ENCODE results near the gene MAJIN.
"Not testable (repeated sequence)": the region's sequence is repeated elsewhere in the genome, so short reads cannot be mapped to it uniquely, and the experiment has no call there.

Gene MAJIN

DNA sequence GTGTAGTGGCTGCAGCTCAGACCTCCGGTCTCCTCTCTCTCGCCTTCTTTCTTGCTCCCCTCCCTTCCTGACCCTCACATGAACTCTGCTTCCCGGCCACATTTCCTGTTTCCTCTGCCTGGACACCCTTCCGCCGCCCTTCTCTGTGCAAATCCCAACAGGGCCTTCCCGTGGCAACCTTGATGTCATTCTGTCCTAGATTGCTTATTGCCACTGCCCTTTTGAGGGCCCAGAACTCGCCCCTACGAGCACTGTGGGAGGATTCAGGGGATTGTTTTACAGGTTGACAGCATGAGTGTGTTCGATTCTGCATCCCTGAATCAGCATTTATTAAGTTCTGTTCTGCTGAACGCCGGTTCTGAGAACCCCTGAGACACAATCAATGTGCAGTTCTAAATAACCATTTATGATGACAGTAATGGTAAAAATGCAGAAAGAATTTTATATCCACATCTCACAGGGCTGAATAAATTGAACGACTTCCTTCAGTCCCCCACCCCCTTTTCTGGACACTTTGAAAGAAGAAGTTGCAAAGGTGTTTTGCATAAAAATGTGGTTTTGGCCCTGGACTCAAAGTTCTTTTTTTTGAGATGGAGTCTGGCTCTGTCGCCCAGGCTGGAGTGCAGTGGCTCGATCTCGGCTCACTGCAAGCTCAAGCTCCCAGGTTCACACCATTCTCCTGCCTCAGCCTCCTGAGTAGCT, 18.5 kb upstream of the MAJIN start:
- no peak for DNase-seq (ENCODE audit: low read depth in 2 of 2)

DNA sequence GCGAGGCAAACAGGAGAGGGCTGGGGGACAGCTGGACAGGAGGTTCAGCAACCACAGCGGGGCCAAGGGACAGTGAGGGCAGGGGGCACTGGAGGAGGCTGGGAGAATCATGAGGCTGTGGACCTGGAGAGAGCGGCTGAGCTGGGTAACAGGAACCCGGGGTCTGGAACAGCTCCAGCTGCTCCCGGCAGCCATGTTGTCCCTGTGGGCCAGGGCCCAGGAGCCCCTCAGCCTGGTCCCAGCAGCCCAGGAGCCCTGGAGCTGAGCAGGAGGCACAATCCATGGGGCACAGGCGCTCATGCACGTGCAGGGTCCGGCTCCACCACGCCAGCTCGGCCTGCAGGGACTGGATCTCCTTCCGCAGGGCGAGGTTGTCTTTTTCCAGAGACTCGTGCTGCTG, 17.5 kb upstream of the MAJIN start:
- no peak for DNase-seq (ENCODE audit: low read depth in 2 of 2)

DNA sequence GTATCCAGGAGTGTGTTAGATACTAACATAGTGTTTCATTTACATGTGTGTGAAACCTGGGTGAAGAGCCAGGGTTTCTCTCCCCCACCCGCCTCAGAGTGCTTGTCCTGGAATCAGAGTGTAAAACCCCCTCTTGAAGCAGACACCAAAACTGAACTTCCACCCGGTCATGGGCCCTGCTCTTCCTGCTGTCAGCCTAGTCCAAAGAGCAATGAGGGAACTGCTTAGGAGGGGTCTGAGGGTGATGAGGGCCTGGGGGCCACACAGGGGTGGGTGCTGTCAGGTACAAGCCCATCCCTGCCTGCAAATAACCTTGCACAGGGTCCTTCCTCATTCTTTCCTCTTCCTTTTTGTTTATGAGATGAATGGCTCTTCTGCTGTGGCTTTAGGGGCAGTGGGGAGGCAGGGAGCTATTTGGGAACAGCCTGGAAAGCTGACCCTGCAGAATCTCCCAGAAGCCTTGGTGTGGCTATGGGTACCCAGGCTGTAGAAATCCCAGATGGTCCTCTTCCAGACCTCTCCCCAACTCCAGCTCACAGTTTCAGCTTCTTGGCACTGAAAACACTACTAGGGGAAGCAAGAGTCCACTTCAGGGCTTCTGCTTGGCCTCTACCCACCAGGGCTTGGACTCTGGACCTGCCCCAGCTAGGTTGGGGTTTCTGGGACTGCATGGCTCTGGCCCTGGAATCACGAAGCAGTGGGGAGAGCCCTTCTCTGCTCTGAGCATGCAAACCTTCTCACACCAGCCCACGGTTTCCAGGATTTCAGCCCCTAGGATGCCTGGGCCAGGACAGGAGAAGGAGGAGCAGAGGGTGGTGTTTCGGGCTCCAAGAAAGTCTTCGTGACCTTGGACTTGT, 16.3 kb upstream of the MAJIN start:
- DNase-seq (ENCODE audit: low read depth in 2 of 2), result no peak

DNA sequence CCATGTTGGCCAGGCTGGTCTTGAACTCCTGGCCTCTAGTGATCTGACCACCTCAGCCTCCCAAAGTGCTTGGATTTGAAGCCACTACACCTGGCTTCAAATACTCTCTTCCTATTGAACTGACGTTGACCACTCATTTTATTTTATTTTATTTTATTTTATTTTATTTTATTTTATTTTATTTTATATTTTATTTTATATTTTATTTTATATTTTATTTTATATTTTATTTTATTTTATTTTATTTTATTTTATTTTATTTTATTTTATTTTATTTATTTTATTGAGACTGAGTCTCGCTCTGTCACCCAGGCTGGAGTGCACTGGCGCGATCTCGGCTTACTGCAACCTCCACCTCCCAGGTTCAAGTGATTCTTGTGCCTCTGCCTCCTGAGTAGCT, 11.4 kb upstream of the MAJIN start:
- not testable (repeated sequence) for DNase-seq (ENCODE audit: low read depth in 2 of 2)

DNA sequence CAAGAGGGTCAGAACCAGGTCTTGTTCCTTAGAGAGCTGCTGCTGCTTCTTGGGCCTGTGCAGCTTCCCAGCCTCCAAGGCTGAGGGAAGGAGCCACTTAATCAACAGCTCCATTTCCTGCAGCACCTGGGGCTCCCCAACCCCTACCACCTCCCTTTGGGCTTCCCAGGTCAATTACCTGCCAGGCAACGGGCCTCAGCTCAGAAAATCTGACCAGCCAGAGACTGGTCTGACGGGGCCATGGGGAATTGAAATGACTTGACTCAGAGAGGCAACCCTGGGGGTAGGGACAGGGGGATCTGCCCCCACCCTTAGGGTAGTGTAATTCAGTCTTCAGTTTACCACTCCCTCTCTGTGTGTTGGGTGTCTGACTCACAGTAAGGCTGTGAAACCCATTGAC, 4.7 kb upstream of the MAJIN start:
- no peak for DNase-seq (ENCODE audit: low read depth in 2 of 2)

DNA sequence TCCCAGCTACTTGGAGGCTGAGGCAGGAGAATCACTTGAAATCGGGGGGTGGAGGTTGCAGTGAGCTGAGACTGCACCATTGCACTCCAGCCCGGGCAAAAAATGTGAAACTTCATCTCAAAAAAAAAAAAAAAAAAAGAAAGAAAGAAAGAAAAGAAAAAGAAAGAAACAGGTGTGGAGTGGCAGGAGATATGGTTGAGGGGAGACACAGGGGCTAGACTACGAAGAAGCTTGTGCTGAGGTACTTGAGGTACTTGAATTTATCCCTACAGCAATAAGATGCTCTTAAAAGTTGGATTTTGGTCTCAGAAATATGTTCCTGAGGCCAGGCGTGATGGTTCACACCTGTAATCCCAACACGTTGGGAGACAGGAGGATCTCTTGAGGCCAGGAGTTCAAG, 2.2 kb upstream of the MAJIN start:
- no peak for DNase-seq (ENCODE audit: low read depth in 2 of 2)

DNA sequence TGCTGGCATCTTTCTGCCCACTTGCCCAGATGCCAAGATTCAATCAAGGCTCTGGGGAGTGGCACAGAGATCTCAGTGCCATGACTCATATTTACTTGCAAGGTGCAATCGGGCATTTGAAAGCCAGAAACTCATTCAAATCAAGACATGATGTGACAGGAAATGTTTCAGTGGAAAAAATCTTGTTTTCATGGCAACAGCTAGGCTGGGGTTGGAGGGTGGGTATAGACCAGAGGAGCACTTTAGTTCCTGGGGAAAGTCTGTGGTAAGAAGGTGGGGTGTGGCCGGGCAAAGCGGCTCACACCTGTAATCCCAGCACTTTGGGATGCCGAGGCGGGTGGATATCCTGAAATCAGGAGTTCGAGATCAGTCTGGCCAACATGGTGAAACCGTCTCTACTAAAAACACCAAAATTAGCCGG, 1.2 kb downstream of the MAJIN start:
- no peak for DNase-seq (ENCODE audit: low read depth in 2 of 2)

DNA sequence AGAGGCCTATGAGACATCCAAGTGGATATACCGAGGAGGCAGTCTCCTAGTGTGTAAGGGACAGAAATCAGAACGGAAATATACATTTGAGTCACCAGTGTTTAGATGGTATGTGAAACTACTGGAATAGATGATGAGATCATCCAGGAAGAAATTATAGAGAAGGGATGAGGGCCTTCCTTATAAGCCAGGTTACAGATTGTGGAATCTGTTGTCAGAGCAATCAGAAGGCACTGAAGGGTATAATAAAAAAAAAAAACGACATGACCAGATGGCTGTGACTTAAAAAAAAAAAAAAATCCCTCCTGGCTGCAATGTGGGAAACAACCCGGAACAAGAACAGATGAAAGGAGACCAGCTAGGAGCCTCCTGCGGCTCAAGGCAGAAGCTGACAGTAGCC, 2.7 kb downstream of the MAJIN start:
- no peak for DNase-seq (ENCODE audit: low read depth in 2 of 2)

DNA sequence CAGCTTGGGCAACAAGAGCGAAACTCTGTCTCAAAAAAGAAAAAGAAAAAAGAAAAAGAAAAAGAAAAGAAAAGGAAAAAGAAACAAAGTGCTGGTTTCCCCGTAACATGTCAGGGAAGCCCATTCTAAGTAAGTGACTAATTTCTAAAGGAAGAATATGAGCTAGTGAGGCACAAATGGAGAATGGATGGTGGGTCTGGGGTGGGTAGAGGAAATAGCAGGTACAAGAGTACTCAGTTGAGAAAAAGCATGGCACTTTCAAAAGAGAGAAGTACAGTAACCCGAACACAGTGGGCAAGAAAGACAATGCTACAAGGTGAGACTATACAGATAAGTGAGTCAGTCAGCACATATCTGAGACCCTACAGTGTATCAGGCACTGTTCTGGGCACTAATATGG, 4.5 kb downstream of the MAJIN start:
- no peak for DNase-seq (ENCODE audit: low read depth in 2 of 2)

DNA sequence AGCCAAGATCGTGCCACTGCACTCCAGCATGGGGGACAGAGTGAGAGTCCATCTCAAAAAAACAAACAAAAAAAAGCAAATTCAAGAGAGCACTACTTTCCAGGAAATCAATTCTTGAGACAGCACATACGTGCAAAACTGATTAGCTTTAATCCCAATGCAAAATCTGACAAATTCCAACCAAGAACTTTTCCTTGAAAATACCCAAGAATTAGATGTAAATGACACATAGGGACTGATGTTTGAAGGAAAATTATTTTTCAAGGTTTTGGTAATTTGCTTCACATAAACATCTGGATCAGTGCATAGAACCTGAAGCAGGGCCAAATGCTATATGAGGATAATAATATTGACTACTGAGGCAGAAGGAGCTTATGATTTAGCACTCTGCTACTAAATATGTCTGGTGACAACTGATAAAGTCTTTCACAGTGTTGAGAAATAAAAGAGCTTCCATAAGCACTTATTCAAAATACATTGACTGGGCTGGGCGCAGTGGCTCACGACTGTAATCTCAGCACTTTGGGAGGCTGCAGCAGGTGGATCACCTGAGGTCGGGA, 8.8 kb downstream of the MAJIN start:
- no peak for DNase-seq (ENCODE audit: low read depth in 2 of 2)

DNA sequence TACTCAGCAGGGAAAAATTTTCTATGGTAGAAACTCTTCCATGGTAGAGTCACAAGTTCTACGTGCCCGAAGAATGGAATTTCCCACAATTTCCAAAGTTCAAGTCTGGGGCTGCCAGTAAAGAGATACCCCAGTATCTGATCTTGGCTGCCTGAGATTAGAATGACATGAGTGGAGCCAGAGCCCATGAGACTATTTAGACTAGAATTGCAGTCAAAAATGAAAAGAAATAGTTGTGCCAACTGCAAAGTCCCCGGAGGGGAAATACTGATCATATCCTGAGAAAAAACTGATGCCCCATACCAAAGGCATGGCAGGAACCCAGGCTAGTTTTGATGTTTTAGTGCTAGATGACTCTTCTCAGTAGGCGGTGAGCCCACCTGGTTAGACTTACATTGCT, 11.2 kb downstream of the MAJIN start:
- DNase-seq (ENCODE audit: low read depth in 2 of 2), result no peak

DNA sequence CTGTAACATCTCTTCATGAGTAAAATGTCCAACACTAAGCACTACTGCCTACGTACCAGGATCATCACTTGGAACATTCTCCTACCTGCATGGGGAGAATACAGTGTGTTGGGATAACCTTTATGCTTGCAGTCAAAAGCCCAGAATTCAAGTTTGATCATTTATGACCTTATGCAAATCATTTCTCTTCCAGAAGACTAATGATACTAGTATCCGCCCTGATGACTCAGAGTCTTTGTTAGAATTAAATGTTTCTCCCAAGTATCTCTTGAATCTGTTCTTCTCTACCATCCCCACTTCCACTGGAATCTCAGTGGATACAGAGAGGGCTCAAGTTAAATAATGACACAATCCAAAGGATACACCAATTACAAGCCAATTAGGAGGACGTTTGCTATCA, 12.4 kb downstream of the MAJIN start:
- DNase-seq (ENCODE audit: low read depth in 2 of 2), result no peak

DNA sequence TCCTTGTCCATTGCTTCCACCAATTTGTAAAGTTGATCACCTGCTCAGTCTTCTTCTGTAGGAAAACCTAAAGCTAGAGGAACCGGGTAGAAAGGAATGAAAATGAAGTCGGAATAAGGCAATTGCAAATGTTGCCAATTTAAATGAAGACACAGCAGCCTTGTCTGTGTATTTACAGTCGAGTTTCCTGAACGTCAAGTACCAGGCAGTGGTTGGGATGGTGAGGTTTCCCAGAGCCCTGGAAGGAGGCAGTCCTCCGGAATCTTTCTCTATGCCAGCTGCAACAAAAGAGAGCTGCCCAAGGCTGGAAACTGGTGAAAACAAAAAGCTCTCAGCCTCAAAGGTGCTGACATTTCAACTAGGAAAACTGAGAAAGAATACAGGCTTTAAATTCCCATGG, 17.7 kb downstream of the MAJIN start:
- DNase-seq (ENCODE audit: low read depth in 2 of 2), result no peak

DNA sequence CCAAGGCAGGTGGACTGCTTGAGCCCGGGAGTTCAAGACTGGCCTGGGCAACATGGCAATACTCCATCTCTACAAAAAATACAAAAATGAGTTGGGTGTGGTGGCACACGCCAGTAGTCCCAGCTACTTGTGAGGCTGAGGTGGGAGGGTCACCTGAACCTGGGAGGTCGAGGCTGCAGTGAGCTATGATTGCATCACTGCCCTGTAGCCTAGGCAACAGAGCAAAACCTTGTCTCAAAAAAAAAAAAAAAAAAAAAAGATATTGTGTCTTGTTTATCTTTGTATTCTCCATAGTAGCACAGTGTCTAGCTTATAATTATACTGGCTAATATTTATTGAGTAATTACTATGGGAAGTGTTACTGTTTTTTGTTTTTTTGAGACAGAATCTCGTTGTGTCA, 20.4 kb downstream of the MAJIN start:
- no peak for DNase-seq (ENCODE audit: low read depth in 2 of 2)

DNA sequence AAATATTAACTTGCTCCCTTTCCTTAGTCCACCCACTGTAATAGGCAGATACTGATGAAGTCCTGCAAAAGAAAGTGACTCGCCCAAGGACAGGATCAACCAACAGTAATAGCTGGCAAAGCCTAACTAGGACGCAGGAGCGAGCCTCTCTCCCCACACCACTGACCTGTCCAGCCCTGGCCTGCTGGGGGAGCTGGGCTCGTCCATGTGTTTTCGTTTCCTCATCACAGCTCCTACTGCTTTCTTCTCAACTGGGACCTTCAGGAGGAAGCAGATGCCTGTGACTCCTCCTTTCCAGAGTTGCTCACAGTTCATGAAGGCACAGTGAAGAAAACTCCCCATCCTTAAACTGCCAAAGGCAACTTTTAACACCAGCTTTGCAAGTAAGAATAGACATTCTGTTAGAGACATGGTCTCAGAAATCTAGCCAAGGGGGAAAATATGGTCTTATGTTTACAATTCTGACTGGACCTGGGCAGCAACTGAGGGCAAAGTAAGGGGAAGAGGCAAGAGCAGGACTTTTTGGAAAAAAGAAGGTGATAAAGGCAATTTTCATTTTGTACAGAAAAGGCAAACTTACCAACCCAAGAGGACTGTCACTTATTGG, 24.6 kb downstream of the MAJIN start:
- no peak for DNase-seq (ENCODE audit: low read depth in 2 of 2)

DNA sequence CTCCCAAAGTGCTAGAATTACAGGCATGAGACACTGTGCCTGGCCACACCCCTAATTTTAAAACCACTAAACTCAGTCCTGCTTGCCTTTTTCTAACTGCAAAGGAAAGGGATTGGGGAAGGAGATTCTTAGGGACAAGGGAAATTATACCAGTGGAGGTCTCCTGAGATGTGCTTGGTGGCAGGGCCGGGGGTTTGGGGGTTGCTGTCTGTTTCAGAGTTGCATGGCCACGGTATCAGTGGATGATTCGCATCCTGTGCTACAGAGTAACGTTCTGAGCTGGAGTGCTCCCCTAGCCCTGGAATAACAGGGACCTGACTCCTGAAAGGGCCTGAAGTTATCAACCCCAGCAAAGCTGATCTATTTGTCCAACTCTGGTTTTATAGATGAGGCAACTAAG, 35.4 kb downstream of the MAJIN start:
- no peak for DNase-seq (ENCODE audit: low read depth in 2 of 2)

DNA sequence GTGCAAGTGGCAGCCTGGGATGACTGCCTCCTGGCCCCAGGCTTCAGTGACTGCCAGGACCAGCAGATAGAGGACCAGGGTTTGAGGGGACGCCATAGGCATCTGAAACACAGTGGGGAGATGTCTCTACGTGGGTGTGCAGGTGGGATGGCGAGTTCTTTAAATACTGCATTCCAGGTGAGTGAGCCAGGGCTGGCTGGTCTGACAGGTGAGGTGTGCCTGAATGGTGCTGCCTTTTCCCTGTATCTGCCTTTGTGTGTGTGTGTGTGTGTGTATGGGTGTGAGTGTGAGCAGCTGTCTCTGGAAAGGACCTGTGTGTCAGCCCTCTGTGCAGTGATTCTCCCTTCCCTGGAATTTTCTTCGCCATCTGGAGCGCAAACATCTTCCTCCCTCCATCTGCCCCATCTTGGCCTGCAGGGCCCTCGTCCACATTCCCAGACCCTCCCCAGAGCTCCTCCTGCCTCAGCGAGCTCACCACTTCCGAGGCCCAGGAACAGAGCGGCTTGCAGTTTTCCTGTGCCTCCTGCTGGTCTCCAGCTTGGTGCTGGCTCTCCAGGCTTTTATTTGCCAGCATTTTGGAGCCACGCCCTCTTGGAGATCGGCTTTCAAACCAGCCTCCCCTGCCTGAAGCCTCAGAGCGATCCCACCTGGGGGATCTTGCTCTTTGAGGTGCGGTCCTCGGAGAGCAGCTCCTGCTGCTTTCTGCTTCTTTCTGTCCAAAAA, 36.4 kb downstream of the MAJIN start, which contains the start of gene GPHA2:
Gene GPHA2 (minus strand): TSS at position 535 of the 723 bp plus-strand sequence. CDS start 433 bp downstream, at position 102.
- no peak for DNase-seq (ENCODE audit: low read depth in 2 of 2)

DNA sequence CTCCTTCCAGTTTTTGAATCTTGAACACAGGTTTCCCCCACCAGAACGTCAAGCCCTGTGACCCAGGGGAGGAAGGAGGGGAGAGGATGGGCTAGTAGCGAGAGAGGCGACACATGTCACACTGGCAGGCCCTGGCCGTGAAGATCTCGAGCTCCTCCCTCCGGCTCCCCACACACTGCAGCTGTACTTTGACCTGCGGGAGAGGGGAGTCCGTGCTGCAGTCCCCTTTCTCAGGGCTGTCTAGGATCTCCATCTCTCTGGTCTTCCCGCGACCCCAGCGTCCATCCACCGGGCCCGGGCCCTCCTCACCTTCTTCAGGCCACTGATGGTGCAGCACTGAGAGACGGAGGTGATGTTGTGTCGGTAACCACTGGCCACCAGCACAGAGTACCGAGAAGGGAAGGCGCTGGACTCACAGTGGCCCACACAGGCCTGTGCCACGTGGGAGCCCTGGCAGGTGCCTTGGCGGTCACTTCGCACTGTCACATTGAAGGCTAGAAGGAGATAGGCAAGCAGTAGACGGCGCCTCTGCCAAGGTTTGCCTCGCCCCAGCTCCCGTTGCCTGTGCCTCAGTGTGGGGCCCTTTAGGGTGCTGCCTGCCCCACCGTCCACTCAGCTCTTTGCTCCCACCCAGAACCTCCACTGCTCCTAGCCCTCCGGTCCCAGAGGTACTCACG, 37.1 kb downstream of the MAJIN start:
- DNase-seq (ENCODE audit: low read depth in 2 of 2), result no peak

DNA sequence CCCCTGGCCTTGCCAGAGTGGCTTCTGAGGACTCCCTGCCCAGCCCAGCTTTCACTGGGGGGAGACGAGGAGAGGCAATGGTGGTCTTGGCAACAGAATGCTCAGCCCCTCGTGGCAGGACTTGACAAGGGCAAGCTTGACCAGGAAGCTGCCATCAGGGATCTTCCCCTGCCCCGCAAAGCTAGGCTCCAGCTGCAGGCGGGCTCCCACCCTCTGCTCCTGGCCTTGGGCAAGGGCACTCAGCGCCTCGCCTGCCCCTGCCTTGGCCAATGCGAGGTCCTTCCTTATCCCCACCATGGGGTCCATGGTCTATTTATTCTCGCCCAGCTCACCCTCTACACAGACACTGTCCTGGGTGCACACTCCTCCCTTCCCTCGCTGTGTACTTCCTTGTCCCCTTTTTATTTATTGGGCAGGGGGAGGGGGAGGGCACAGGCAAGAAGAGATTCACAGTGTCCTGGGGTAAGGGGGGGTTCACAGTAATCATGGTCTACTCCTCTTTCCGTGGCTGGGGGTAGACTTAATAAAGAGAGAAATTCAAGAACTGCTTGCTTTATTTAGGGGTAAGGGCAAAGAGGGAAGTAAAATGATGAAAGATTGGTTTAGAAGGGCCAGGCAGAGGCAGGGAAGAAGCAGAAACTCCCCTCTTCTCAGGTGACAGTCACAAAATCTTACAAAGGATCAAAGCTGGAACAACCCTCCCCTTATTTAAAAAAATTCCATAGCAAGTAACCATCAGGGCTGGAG, 37.8 kb downstream of the MAJIN start:
- no peak for DNase-seq (ENCODE audit: low read depth in 2 of 2)

DNA sequence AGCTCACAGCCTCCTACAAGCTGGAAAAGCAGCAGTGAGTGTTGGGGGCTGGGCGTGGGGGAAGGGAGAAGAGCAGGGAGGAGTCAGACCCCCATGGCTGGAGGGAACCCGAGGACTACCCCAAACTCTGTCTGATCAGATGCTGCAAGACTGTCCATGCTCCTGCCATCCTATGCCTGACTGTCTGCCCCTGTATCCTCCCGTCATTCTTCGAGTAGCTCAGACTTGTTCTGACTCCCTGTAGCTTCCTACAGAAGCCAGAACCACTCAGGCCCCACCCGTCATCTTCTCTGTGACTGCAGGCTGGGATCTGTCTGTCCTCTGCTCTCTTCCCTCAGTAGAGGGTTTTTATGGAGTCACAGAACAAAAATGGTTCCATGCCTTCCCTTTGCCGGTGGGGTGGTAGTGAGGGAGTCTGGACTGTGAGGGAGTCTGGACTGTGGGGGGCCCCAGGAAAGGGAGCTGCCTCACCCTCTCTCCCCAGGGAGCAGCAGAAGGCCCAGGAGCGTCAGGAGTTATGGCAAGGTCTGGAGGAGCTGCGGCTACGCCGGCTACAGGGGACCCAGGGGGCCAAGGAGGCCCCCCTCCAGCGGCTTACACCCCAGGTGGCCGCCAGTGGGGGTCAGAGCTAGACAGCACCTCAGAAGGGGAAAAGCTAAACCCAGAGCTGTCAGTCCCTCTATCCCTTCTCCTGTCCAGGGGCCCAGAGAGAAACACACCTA, 38.5 kb downstream of the MAJIN start:
- DNase-seq (ENCODE audit: low read depth in 2 of 2), result no peak

Data from stimulated activated CD8-positive, alpha-beta memory T cell treated with anti-CD3 and anti-CD28 coated beads, Interleukin-7, amount 100 ng/mL, for 1 hour (primary cell).